Panc1 (cell line): ENCODE data around the gene PTPRA.

Source experiments
- CTCF ChIP-seq: fragments of 450-650 bp; IDR thresholded peaks from 2 replicates; pipeline ENCODE4 v1.5.1; 2017; ENCODE audit warnings: mild to moderate bottlenecking
- SIN3A ChIP-seq: IDR thresholded peaks from 2 replicates; pipeline ENCODE4 v1.6.1; 2012; ENCODE audit warnings: low read depth, mild to moderate bottlenecking, low read length, moderate library complexity, borderline replicate concordance; ENCODE audit not compliant: insufficient read depth
- TCF7L2 ChIP-seq: IDR thresholded peaks from 2 replicates; pipeline ENCODE4 v1.6.1; 2011; ENCODE audit warnings: mild to moderate bottlenecking, low read depth, low read length, inconsistent platforms

GRCh38 chr20:3072530-3073250, 199.4 kb downstream of the PTPRA start:
- TF ChIP-seq CTCF (no peak), TCF7L2 (no peak), SIN3A (no peak)
